GM18873 (cell line): ENCODE results near the gene TMPRSS7.
"Not testable (repeated sequence)": the region's sequence is repeated elsewhere in the genome, so short reads cannot be mapped to it uniquely, and the experiment has no call there.

ENCODE experiments used
- ATAC-seq: cut with Tn5 transposase; IDR thresholded peaks from one replicate; pipeline ENCODE4 v1.9.1; 2021; ENCODE audit warnings: mild to moderate bottlenecking, moderate library complexity, moderate number of reproducible peaks; ENCODE audit not compliant: unreplicated experiment, low FRiP score

TMPRSS7 gene

DNA sequence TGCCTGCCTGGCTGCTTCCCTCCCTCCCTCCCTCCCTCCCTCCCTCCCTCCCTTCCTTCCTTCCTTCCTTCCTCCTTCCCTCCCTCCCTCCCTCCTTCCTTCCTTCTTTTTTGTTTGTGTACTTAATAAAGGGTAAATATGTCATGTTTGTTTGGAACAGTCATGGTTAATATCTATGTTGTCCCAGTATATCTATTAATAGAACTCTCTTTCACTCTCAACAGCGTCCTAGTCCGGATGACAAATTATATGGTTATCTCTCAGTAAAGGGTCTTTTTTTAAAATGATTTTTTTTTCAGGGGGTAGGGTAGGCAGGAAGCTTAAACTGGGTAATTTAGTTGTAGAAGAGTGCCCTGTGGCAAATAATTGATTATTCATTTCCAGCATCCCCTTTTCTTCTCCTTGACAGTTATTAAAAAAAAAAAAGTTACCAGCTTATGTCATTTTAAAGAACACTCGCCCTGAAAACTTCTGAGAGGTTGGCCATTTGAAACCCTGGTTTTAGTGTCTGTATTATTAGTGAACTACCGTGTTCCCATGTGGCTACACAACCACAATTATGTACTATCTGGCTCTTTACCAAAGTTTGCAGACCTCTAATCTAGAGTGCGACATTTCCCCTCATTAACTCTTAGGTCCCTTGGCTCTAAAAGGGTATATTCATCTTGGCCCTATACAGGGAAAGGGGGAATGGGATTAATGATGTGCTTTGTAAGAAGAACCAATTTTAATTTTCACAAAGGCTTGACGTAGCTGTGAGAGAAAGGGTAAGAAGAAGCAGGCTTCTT, 22.1 kb upstream of the TMPRSS7 start:
- ATAC-seq = no peak

DNA sequence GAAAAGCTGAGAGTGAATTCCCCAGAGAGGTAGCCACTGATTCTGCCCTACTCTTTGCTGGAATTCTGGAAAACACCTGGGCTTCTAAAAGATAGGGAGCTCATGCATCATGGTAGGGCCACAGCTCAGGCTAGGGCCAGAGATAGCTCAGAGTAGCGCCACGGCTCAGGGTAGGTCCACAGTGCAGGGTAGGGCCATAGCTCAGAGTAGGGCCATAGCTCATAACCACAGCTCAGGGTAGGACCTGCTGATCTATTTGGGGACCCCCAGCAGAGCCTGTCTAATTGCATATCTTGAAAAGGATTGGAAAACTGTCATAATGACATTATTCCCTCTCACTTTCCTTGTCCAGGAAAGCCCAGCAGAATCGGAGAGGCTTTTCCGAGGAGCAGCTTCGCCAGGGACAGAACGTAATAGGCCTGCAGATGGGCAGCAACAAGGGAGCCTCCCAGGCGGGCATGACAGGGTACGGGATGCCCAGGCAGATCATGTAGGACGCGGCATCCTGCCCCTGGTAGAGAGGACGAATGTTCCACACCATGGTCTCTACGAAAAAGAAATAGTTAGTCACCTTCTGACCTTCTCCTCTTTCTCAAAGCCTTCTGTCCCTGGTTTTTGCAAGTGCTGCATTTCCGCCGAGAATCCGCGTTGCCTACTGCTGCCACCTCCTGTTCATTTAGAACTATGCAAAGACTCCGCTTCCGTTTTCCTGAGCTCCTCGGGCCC, 21.3 kb upstream of the TMPRSS7 start:
- peak; percentile 80 for ATAC-seq

- peak; percentile 27 for ATAC-seq
These were observed 20.8 kb upstream of the TMPRSS7 start for GRCh38 chr3:112013784-112014143.

DNA sequence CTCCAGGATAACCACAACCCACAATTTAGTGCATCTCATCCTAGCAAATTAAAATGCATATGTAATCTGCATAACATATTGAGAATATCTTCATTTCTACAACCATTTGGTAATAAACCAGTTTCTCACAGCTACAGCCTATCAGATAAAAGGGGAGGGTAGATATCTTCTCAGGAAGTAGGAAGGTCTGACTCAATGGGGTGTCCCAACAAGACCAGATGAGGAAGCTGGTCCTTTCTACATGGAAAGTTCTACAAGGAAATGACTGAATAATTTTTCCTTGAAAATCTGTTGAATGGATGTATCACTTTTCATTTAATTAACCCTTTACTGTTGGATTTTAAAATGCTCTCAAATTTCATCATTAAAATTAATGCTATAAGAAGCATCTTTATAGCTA, 17.4 kb upstream of the TMPRSS7 start:
- no peak for ATAC-seq

DNA sequence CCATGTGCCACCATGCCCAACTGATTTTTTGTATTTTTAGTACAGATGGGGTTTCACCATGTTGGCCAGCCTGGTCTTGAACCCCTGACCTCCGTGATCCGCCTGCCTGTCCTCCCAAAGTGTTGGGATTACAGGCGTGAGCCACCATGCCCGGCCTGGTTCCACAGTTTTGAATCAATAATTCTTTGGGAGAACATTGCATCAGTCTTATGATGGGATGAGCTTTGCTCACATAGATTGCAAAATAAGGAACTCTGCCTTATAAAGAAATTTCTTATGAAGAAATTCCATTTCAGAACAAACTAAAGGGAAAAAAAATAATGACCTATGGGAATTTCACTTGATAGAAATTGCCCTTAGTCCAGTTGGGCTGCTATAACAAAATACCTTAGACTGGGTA, 15.8 kb upstream of the TMPRSS7 start:
- ATAC-seq = no peak

GRCh38 chr3:112019716-112020115, 14.8 kb upstream of the TMPRSS7 start:
- no peak for ATAC-seq

DNA sequence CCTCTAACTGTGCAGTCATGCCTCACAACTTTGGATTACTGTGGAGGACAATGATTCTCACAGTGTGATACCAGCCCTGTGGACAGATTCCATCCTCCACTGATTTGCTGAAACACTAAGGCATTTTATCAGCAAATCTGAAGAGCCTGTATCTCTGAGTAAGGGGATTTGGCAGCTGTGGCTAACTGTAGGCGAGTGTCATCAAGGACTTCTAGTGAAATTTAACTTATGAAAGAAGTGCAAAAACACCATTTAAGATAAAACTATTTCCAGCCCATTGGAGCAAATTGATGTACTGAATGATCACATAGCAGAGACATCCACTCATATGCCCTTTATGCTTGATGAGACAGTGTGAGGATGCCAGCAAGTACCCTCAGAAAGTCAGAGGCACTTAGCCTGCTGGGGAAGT, 13.9 kb upstream of the TMPRSS7 start:
- ATAC-seq = no peak

DNA sequence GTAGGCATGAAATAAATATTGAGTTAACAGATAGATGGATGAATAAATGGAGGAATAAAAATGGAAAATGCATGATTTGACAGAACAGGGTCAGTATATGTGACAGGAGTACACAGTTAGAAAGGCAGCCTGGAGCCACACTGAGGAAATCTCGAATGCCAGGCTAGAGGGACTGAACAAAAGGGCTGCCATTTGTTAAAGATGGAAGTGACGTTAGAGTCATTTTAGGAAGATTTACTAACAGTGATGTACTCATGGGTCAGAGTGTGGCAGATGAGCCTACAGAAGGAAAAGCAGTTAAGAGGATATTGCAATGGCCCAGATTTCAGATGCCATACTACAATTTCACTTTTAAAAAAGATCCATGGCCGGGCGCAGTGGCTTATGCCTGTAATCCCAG, 7.4 kb upstream of the TMPRSS7 start:
- no peak for ATAC-seq

- no peak for ATAC-seq
These were observed 6.7 kb upstream of the TMPRSS7 start for GRCh38 chr3:112027826-112028225.

- ATAC-seq = no peak
These were observed 3.6 kb upstream of the TMPRSS7 start for GRCh38 chr3:112030901-112031300.

- no peak for ATAC-seq
These were observed 2.3 kb upstream of the TMPRSS7 start for GRCh38 chr3:112032098-112032731.

DNA sequence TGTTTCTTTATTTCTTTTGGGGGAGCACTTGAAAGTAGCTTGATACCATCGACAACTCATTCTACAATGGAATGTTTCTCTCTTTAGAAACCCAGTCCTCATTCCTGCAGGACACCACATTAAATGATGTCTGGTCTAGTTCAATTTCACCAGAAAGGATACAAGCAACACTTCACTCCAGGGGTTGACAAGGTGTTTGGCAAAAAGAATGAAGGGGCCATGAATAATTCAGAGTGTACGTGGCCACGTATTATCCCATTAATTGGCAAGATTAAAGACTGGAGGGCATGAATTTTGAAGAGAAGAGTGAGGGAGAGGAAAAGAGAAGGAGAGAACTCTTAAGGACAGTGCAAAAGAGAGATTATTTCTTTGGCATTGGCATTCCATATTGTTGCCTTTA, 705 bp downstream of the TMPRSS7 start:
- no peak for ATAC-seq

DNA sequence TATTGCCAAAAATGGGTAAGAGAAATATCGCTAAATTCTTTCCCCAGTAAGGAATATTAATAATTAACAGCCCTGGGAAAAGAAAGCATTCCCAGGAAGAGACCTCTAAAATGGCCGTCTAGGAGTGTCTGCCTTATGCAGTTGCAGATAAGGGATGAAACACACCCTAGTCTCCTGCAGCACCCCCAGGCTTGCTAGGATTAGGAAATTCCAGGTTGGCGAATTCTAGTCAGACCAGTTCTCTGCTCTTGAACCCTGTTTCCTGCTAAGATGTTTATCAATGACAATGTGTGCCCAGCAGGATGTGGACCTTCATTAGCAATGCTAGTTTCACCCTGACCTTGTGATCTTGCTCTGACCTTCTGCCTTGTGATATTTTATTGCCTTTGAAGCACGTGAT, 2.7 kb downstream of the TMPRSS7 start:
- ATAC-seq = not testable (repeated sequence)

GRCh38 chr3:112038863-112039262, 4.3 kb downstream of the TMPRSS7 start:
- ATAC-seq = no peak

DNA sequence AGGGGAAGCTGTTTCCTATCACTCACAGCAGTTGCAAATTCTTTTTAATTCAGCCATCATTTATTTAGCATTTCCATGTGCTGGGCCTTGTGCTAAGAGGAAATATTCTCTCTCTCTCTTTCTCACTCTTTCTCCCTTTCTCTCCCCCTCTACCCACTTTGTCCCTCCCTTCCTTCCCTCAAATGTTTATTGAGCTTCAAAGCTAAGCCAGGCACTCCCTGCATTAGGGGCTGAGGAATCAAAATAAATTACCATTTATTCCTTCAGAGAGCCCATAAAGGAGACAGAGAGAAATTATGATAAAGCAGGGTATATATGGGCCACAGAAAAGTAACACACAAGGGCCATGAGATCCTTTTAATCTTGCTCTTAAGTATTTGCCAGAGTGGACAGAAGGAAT, 6.8 kb downstream of the TMPRSS7 start:
- ATAC-seq = no peak

GRCh38 chr3:112042842-112043280, 8.3 kb downstream of the TMPRSS7 start:
- ATAC-seq = no peak

GRCh38 chr3:112043621-112044201, 9.2 kb downstream of the TMPRSS7 start:
- peak; percentile 95 for ATAC-seq

- ATAC-seq = no peak
These were observed 12.1 kb downstream of the TMPRSS7 start for GRCh38 chr3:112046599-112046998.

DNA sequence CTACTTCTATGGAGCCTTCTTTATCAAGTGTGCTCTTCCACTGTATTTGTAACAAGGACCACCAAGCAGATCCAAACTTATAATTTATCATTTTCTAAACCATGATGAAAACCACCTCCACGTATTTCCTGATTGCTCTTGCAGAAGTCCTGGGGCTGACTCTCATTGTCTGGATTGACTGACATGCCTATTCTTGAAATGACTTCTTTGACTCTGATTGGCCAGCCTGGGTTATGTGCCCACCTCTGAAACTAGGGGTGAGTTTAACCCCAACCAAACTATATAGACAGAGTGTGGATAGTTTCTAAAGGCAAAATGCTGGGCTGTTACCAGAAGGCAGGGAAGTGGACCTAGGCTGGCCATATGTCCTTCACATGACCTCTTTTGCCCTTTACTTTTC, 12.7 kb downstream of the TMPRSS7 start:
- no peak for ATAC-seq

- no peak for ATAC-seq
These were observed 14.4 kb downstream of the TMPRSS7 start for GRCh38 chr3:112048911-112049310.

GRCh38 chr3:112053229-112053628, 18.7 kb downstream of the TMPRSS7 start:
- ATAC-seq = no peak
